NCI-H1417 treated with DMSO at 0.1 percent for 48 hours (cell line): ENCODE data around the gene PRR18.

ENCODE experiments used
- DNase-seq: peaks from one replicate; lab custom pipeline; 2025; lab: John Stamatoyannopoulos, UW

PRR18 gene

GRCh38 chr6:166333172-166333995, 25.2 kb upstream of the PRR18 start:
- DNase-seq, result no peak

GRCh38 chr6:166331503-166332415, 23.6 kb upstream of the PRR18 start:
- DNase-seq, result no peak

DNA sequence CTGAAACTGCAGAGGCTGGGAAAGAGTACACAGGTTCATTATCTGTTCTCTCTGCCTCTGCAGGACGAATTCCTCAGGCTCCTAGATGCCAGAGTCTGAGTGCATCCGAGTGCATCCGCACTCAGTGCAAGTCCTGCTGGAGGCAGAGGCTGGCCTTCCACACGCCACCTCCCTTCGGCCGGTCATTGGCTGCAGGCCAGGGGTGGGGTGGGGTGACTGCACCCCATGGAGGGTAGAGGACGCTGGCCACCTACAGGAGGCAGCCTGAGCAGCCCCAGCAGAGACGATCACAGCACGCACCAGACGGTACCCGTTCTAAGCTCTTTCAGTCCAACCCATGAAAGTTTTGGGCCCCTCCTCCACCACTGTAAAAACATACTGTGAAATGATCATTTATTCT, 22.4 kb upstream of the PRR18 start:
- no peak for DNase-seq

GRCh38 chr6:166325383-166326042, 17.3 kb upstream of the PRR18 start:
- no peak for DNase-seq

DNA sequence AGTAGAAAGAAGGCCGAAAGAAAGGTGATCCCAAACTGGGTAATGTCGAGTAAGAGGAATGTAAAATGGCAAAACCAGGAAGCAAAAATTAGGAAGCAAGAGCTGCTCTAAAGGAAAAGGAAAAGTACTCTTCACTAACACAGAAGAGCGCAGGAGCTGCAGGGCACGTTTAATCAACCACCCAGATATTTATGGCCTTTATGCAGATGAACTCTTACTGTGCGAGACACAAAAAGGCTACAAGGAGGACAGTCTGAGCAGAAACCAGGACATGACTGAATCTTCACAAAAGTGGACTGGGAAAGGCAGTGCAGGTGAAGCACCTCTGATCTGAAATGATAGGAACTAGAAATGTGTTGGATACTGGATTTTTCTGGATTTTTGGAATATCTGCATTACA, 15.2 kb upstream of the PRR18 start:
- DNase-seq, result no peak

DNA sequence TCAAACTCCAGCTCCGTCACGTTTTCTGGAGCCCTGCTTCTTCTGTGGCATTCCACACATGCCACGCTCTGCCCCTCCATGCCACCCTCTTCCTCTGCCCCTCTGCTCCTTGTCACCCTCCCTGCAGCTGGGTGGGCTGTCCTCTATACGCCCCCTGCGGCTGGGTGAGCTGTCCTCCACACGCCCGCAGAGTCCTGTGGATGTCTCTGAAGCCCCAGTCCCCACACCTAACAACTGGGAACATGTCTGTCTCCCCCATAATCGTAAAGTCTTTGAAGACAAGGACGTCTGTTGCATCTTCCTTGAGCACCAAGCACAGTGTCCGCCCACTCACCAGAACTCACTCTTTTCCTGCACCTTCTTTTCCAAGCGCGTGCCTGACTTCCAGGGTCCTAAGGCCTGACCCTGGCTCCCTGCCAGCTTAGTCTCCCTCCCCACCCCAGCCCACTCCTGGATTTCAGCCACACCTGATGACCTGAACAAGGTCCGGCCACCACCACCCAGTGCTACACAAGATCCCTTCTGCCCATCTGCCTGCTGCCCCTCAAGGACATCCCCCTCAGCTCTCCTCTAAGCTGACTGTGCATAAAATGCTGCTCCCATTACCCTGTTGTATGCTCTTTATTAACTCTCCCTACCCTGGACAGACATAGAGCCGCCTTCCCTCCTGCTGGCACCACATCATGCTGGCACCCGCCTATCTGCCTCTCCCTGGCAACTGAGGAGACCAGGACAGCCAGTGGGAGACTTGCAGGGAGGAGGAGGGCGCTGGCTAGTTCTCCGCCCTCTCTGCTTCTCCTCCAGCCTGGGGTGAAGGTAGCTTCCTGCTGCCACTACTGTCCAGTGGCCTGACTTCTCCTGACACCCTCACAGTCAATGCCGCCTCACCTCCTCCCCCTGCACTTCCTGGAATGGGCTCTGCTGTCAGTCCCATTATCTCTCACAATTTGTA, 10.7 kb upstream of the PRR18 start:
- DNase-seq, result no peak

DNA sequence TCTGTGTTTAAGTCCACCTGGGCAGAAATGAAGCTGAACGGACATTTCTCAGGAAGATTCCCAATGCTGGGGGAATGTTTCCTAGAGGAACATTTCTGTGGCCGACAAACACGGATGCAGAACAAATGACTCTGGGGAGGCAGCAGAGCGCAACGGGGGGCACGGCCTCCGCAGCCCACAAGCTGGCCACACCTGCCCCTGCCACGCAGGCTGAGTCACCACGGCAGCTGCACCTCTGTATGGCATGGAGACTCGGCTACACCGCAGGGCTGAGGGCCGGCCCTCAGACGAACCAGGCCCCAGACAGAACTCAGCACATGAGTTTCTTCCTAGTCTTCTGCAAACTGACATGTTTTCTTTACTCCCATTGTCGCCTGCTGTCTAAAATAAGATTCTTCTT, 10.0 kb upstream of the PRR18 start:
- no peak for DNase-seq

- DNase-seq, result no peak
These were observed 9.3 kb upstream of the PRR18 start for GRCh38 chr6:166317261-166318212.

DNA sequence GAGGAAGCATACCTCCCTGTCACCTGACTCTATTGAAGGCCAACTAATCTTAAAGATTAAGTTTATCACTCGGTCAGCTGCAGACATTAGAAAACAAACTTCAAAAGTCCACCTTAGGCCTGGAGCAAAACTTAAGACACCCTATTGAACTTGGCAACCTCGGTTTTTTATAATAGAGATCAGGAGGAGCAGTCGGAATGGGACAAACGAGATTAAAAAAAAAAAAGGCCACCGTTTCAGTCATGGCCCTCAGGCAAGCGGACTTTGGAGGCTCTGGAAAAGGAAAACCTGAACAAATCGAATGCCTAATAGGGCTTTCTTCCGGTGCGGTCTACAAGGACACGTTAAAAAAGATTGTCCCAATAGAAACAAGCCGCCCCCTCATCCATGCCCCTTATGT, 7.2 kb upstream of the PRR18 start:
- DNase-seq, result no peak

DNA sequence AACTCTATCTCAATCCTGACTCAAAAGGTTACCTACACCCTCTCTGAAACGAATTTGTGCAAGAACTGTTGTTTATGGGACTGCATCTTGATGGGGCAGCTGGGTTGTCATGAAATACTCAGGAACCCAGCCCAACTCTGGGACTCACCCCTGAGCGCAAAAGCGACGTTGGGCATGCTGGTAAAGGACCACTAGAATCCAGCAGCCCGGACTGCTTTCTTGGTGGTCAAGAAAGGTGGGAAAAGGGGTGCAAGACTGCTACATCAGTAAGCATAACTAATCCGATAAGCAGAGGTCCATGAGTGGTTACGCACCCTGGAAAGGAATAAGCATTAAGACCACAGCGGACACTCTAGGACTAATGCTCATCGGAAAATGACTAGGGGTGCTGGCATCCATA, 6.3 kb upstream of the PRR18 start:
- no peak for DNase-seq

DNA sequence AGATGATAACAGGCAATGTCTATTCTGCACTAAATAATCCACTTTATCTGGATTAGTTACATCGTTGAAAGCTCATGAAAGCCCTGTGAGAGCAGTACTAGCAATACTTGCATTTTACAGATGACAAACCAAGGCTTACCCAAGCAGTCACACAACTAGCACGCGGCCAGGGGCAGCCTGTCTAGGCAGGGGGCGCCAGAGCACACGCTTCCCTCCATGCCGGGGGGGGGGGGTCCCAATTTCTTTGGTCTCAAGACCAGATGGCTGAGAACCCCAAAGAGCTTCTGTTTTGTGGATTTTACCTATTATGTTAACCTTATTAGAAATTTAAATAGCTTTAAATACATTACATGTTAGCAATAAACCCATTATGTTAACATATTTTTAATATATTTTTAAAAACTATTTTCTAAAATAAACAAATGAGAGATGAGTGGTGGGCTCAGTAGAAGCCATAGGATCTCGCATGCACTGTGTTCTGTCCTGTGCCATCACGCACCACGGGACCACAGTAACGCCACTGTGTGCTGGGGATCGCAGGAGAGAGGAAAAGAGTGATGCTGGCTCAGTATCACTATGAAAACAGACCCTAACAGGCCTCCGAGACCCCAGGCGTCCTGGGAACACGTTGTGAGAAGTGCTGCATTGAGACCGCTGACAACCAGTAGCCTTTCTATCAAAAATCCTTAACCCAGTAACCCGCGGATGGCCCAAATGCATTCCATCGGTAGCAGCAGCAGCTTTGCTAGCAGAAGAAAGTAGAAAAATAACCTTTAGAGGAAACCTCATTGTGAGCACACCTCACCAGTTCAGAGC, 5.3 kb upstream of the PRR18 start:
- DNase-seq, result no peak

DNA sequence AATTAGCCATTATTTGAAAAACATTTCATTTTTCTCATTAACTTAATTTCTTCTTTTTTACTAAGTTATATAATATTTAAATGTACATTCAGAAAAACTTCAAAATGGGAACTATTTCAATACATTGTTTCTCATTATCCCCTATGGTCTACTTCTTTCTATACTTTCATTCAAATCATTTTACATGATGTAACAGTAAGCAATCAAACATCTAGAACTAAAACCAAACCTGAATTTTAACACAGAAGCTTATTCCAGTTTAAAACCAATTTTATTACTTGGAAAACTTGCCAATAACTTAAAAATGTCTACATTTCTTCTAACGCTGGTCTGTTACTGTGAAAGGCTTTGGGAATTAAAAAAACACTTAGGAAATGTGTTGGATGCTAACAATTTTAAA, 4.6 kb upstream of the PRR18 start:
- no peak for DNase-seq

- DNase-seq, result no peak
These were observed 2.4 kb upstream of the PRR18 start for GRCh38 chr6:166310634-166311033.

DNA sequence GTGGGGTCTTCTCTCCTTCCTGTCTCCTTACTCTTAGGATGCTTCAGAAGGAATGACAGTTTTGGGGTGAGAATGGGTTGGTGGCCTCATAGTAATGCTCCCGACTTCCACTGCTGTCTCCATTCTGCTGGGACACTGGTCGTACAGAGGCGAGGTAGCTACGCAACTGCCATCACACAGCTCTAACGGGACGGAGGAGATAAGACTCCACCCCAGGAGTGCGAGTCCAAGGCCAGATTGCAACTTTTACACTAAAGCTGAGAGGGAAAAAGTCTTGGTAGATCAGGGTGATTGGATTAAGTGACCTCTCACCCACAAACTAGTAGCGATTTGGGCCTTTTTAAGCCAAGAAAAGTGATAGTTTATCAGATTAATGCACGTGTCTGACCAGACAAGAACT, 1.8 kb upstream of the PRR18 start:
- DNase-seq, result no peak

DNA sequence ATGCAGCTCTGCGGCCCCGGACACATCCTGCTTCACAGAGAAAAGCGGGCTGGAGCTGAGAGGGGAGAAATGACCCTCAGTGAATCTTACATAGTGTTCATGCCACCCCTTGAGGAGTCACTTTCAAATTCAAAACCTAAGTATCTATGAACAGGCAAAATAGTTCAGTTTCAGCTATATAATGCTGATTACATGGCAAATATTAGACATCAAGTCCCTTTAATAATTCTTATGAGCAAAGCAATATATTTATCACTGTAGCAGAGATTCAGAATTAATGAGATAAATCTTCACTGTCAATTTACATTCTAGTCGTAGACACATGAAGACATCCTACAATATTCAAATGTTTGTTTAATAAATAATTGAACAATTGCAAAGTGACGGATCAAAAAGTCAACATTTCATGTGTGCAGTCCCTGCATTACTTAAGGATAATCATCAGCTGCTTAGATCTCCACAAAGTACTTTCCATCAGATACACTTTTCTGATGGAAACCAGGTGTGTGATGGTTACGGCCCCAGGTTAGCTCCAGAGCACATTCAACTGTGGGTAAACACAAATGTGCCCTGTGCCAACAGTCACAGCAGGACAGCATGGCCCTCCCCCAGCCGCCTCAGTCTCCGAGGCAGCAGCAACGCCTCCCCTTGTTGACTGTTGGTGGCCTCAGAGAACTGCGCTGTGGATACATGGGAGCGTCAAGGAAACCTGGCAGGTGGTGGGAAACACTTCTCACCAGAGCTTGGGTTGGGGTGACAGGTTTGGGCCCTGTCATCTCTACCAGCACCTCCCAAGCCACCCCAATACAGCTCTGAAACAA, 787 bp upstream of the PRR18 start:
- DNase-seq, result peak; percentile 85

GRCh38 chr6:166307082-166308032, 835 bp downstream of the PRR18 start:
- no peak for DNase-seq

DNA sequence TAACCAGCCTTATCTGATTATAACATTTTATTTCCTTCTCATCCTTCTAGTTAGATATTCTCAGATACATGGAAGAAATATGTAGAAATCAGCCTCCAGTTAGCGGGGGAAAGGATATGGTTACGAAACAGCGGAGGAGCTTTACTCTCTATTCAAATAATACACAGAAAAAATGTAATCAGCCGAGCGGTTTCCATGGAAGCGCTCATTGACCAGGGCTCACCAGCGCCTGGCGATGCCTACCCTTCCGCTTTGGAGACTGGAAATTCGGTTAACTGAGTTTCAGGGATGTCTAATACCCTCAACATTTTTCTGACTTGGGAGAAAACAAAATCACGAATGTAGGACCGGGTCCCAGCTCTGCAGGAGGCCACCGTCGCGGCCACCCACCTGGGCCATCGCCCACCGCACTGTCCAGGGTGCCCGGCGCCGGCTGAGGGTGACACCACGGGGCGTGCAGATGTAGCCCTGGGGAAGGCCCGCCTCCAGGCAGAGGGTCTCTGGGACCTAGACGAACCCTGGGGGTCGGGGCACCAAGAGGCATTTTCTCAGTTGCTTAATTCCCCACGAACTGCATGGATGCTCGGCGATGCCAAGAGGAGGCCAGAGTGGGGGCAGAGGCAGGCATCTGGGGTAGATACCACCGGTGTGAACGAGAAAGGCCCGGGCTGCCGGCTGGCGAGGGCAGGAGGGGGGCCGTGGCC, 1.7 kb downstream of the PRR18 start:
- no peak for DNase-seq
